B cell (primary cell): ENCODE results near the gene POMT1.

Experiments
- EZH2 ChIP-seq: IDR thresholded peaks from 2 replicates; pipeline ENCODE4 v1.6.1; 2012; ENCODE audit warnings: borderline replicate concordance, low read depth, mild to moderate bottlenecking, moderate library complexity, low read length; ENCODE audit not compliant: insufficient read depth, poor library complexity, severe bottlenecking
- TF ChIP-seq, protein P1 (sequence below): fragments of 200-600 bp; IDR thresholded peaks from one replicate; pipeline ENCODE4 v1.8.0; 2022; ENCODE audit warnings: antibody characterized with exemption, mild to moderate bottlenecking

DNA sequence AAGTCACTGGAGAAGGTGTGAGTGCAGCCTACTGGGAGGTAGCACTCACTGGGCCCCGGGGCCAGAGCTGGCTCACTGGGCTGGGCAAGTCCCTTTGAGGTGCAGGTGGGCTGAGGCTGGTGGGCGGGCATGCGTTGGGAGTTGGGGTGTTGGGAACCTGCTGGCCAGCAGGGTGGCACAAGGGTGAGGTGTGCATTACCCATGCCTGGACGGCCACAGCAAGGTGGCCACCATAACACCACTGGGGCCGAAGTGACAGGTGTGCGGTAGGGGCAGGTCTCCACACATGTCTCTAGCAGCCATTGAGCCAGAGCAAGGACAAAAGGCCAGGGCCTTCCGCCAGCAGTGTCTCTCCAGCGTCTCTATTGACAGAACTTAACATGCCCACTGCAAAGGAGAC is 65.2 kb downstream of the POMT1 start:
- TF ChIP-seq, protein P1, sequence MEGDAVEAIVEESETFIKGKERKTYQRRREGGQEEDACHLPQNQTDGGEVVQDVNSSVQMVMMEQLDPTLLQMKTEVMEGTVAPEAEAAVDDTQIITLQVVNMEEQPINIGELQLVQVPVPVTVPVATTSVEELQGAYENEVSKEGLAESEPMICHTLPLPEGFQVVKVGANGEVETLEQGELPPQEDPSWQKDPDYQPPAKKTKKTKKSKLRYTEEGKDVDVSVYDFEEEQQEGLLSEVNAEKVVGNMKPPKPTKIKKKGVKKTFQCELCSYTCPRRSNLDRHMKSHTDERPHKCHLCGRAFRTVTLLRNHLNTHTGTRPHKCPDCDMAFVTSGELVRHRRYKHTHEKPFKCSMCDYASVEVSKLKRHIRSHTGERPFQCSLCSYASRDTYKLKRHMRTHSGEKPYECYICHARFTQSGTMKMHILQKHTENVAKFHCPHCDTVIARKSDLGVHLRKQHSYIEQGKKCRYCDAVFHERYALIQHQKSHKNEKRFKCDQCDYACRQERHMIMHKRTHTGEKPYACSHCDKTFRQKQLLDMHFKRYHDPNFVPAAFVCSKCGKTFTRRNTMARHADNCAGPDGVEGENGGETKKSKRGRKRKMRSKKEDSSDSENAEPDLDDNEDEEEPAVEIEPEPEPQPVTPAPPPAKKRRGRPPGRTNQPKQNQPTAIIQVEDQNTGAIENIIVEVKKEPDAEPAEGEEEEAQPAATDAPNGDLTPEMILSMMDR: no peak
- no peak for TF ChIP-seq EZH2
